Smooth muscle cell (in vitro differentiated cells): ENCODE data around the gene IFNA17. TPM values are rescaled to one million over a fixed set of nuclear protein-coding genes. Genes with fewer than 3 reads are reported as not detected.

Source experiments
- DNase-seq: peaks from one replicate; lab custom pipeline; 2025; ENCODE audit not compliant: unreplicated experiment; lab: John Stamatoyannopoulos, UW
- H2AFZ ChIP-seq: fragments of 200-600 bp; sonication (generic); 2 replicates; pipeline ENCODE4 v1.6.0; 2016; ENCODE audit warnings: antibody characterized with exemption, low read depth, mild to moderate bottlenecking
- H3F3A ChIP-seq: fragments of 200-600 bp; sonication (generic); 2 replicates; pipeline ENCODE4 v1.6.0; 2017; ENCODE audit warnings: antibody characterized with exemption, low read depth
- H3K27ac ChIP-seq: fragments of 200-600 bp; sonication (generic); 2 replicates; pipeline ENCODE4 v1.5.1; 2016; ENCODE audit warnings: low read depth, mild to moderate bottlenecking
- H3K27me3 ChIP-seq: fragments of 200-600 bp; sonication (generic); 2 replicates; pipeline ENCODE4 v1.6.1; 2016; ENCODE audit warnings: low read depth, mild to moderate bottlenecking
- H3K36me3 ChIP-seq: fragments of 200-600 bp; sonication (generic); 2 replicates; pipeline ENCODE4 v1.5.1; 2016; ENCODE audit warnings: low read depth
- H3K4me1 ChIP-seq: fragments of 200-600 bp; sonication (generic); 2 replicates; pipeline ENCODE4 v1.5.1; 2016; ENCODE audit warnings: low read depth
- H3K4me2 ChIP-seq: fragments of 200-600 bp; sonication (generic); 2 replicates; pipeline ENCODE4 v1.6.0; 2016; ENCODE audit warnings: mild to moderate bottlenecking
- H3K4me3 ChIP-seq: fragments of 200-600 bp; sonication (generic); 2 replicates; pipeline ENCODE4 v1.5.1; 2016; ENCODE audit warnings: mild to moderate bottlenecking
- H3K79me2 ChIP-seq: fragments of 200-600 bp; sonication (generic); 2 replicates; pipeline ENCODE4 v1.6.0; 2016; ENCODE audit warnings: low read depth, mild to moderate bottlenecking
- H3K9ac ChIP-seq: fragments of 200-600 bp; sonication (generic); 2 replicates; pipeline ENCODE4 v1.6.0; 2016; ENCODE audit warnings: low read depth
- H3K9me3 ChIP-seq: fragments of 200-600 bp; sonication (generic); replicated peaks from 2 replicates; pipeline ENCODE4 v1.5.1; 2016; ENCODE audit warnings: low read depth
- H4K20me1 ChIP-seq: fragments of 200-600 bp; sonication (generic); 2 replicates; pipeline ENCODE4 v1.6.0; 2016; ENCODE audit warnings: low read depth
- CTCF ChIP-seq: fragments of 200-600 bp; sonication (generic); IDR thresholded peaks from 2 replicates; pipeline ENCODE4 v1.5.1; 2017; ENCODE audit warnings: borderline replicate concordance, mild to moderate bottlenecking, antibody characterized with exemption; ENCODE audit not compliant: insufficient read depth, poor library complexity, severe bottlenecking
- WGBS: methylation state at CpG from one replicate; pipeline ENCODE4 v1.1.7; 2016; ENCODE audit warnings: low lambda C conversion rate; 5-methylcytosine and 5-hydroxymethylcytosine counted together
- polyA plus RNA-seq: library from polyadenylated mRNA; unstranded; fragments of >200 nt; fragmentation: Nextera tagmentation; extraction: Ambion mirVana; gene quantifications from 2 replicates; pipeline ENCODE4 v1.2.1, GENCODE V29; 2016
- total RNA-seq: library from RNA; depleted of rRNA; stranded (reverse); fragments of >200 nt; gene quantifications from 2 replicates; pipeline ENCODE4 v1.2.3, GENCODE V29; 2014

Gene IFNA17
- total and polyA plus RNA-seq, 2 experiments from 2014 or later: not detected

- H3K4me3 ChIP-seq: no peak overlapping the region
- no peak overlapping the region for H3K27ac ChIP-seq
- no peak overlapping the region for H3K4me2 ChIP-seq
- H4K20me1 ChIP-seq: no peaks in the 10 kb centered on the region
- H3K4me1 ChIP-seq: no peaks in the 10 kb centered on the region
- no peak overlapping the region for H3K9ac ChIP-seq
- no peaks in the 10 kb centered on the region for H3F3A ChIP-seq
- no peaks in the 10 kb centered on the region for H3K9me3 ChIP-seq
- no peak for TF ChIP-seq CTCF
- no peaks in the 10 kb centered on the region for H3K79me2 ChIP-seq
- 25% methylated on average over 3 of the region's 3 CpGs for WGBS
- peaks cover 69% of the 10 kb centered on the region for H3K27me3 ChIP-seq
- DNase-seq: no peak
- no peaks in the 10 kb centered on the region for H3K36me3 ChIP-seq
- H2AFZ ChIP-seq: no peak overlapping the region
Observed at GRCh38 chr9:21266733-21267484, 38.9 kb upstream of the IFNA17 start.

DNA sequence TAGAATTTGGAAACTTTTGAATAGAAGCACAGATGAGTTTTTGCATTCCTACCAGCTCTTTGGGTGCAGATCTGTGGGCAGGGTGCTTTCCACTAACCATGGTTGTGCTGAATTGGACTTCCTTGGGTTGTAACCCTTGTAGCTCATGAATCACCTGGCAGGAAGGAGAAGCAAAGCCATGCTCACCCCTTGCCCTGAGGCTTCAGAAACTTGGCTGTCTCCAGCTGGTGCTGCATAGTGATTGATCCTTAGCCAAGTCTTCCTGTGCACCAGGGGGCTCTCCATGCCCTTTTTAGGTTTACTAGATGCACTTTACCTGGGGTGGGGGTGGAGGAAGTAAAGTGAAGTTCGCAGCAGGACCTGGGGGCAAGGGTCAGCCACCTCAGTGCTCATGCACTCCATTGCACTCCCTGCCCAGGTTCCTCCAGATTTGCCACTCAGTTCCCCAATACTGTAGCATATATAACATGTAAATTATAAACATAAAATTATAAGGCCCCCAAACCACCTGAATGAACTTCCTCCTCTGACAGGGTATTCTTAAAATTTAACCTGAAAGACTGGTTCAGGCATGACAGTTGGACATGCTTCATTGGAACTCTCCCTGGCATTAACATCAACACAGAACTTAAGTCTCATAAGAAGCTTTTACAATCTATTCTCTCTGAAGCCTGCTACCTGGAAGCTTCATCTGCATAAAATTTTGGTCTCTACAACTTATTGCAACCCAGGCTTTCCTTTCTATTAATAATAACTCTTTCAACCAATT is 37.6 kb upstream of the IFNA17 start:
- no peak for DNase-seq
- no peak for TF ChIP-seq CTCF
- Histone ChIP-seq H3K27ac (no peak overlapping the region), H3K9ac (no peak overlapping the region), H3K4me1 (no peaks in the 10 kb centered on the region), H3F3A (no peaks in the 10 kb centered on the region), H3K27me3 (peaks cover 82% of the 10 kb centered on the region), H3K4me2 (no peak overlapping the region), H3K9me3 (no peaks in the 10 kb centered on the region), H3K36me3 (no peaks in the 10 kb centered on the region), H3K79me2 (no peaks in the 10 kb centered on the region), H4K20me1 (no peaks in the 10 kb centered on the region), H2AFZ (no peak overlapping the region), H3K4me3 (no peak overlapping the region)
- WGBS: 43% methylated on average over 1 of the region's 1 CpG

GRCh38 chr9:21255538-21256212 is 27.7 kb upstream of the IFNA17 start:
- whole genome bisulfite sequencing: 81% methylated on average over 5 of the region's 5 CpGs
- no peak overlapping the region for H3K9ac ChIP-seq
- H3F3A ChIP-seq: no peaks in the 10 kb centered on the region
- no peaks in the 10 kb centered on the region for H3K36me3 ChIP-seq
- H3K79me2 ChIP-seq: no peaks in the 10 kb centered on the region
- H3K9me3 ChIP-seq: no peaks in the 10 kb centered on the region
- H3K4me2 ChIP-seq: no peak overlapping the region
- no peak overlapping the region for H3K4me3 ChIP-seq
- peaks cover 3% of the 10 kb centered on the region for H3K4me1 ChIP-seq
- peaks cover 34% of the 10 kb centered on the region for H3K27me3 ChIP-seq
- no peaks in the 10 kb centered on the region for H4K20me1 ChIP-seq
- DNase-seq: no peak
- no peak for TF ChIP-seq CTCF
- no peak overlapping the region for H2AFZ ChIP-seq
- no peak overlapping the region for H3K27ac ChIP-seq
